ENCODE measurements around the gene EVC.

DNA sequence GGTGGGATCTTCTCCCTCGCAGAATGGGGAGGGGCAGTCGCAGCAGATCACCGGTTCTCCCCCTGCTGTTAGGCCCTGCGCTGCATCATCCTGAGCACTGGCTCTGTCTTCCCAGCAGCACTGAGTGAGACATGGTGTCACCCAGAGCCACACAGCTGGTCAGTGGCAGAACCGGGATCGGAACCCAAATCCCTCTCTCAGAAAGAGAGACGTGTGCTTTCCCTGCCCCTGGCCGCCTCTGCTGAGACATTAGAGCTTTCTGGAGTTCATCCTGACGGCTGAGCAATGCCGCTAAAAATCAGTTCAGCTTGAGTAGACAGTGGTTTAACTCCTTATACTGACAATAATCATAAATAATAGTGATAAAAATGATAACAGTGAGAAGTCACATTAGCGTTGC, 87.9 kb downstream of the EVC start:
- no peak for TF ChIP-seq EZH2 (IDR thresholded peaks at IDR 0.05; ENCODE audit: low read depth, low read length, severe bottlenecking)
- TF ChIP-seq HDAC2 (IDR thresholded peaks at IDR 0.05; ENCODE audit: borderline replicate concordance in 1 of 2, low read depth in 2 of 2, low read length in 2 of 2) = no peak
- no peak for TF ChIP-seq ASH2L (IDR thresholded peaks at IDR 0.05; ENCODE audit: low read length)
- no peak for TF ChIP-seq POLR2A (IDR thresholded peaks at IDR 0.05; ENCODE audit: control extremely low read depth in 1 of 2, low read depth in 2 of 2, low read length in 2 of 2)
- TF ChIP-seq ZNF274 (IDR thresholded peaks at IDR 0.05; ENCODE audit: borderline replicate concordance, extremely low read depth, low read length) = no peak
- TF ChIP-seq, protein P1, sequence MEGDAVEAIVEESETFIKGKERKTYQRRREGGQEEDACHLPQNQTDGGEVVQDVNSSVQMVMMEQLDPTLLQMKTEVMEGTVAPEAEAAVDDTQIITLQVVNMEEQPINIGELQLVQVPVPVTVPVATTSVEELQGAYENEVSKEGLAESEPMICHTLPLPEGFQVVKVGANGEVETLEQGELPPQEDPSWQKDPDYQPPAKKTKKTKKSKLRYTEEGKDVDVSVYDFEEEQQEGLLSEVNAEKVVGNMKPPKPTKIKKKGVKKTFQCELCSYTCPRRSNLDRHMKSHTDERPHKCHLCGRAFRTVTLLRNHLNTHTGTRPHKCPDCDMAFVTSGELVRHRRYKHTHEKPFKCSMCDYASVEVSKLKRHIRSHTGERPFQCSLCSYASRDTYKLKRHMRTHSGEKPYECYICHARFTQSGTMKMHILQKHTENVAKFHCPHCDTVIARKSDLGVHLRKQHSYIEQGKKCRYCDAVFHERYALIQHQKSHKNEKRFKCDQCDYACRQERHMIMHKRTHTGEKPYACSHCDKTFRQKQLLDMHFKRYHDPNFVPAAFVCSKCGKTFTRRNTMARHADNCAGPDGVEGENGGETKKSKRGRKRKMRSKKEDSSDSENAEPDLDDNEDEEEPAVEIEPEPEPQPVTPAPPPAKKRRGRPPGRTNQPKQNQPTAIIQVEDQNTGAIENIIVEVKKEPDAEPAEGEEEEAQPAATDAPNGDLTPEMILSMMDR (IDR thresholded peaks at IDR 0.05; ENCODE audit: control extremely low read depth in 1 of 3, insufficient read depth in 1 of 3, low read depth in 1 of 3, low read length in 3 of 3) = no peak
- TF ChIP-seq CBX5 (IDR thresholded peaks at IDR 0.05; ENCODE audit: low read depth, low read length) = no peak
- TF ChIP-seq SIN3A (conservative IDR thresholded peaks at IDR 0.05 in 1 of 2, IDR thresholded peaks at IDR 0.05 in 1 of 2; ENCODE audit: low read depth in 1 of 2, low read length in 2 of 2) = no peak

All from H1 (cell line).